Measurements from ENCODE around the gene PER1.
"Not testable (repeated sequence)": the region's sequence is repeated elsewhere in the genome, so short reads cannot be mapped to it uniquely, and the experiment has no call there.

DNA sequence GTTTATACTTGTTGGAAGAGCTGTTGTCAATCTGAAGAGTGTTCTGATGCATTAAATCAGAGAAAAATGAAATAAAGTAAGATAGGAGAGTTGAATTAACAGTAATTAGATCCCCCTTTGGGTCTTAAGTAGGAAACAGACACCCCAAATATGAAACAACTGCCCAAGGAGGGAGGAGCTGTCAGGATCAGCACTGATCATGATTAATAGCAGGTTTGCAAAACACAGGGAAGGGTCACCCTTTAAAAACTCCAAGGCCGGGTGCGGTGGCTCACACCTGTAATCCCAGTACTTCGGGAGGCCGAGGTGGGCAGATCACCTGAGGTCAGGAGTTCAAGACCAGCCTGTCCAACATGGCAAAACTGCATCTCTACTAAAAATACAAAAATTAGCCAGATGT lies 45.2 kb downstream of the PER1 start:
- TF ChIP-seq, protein P1, sequence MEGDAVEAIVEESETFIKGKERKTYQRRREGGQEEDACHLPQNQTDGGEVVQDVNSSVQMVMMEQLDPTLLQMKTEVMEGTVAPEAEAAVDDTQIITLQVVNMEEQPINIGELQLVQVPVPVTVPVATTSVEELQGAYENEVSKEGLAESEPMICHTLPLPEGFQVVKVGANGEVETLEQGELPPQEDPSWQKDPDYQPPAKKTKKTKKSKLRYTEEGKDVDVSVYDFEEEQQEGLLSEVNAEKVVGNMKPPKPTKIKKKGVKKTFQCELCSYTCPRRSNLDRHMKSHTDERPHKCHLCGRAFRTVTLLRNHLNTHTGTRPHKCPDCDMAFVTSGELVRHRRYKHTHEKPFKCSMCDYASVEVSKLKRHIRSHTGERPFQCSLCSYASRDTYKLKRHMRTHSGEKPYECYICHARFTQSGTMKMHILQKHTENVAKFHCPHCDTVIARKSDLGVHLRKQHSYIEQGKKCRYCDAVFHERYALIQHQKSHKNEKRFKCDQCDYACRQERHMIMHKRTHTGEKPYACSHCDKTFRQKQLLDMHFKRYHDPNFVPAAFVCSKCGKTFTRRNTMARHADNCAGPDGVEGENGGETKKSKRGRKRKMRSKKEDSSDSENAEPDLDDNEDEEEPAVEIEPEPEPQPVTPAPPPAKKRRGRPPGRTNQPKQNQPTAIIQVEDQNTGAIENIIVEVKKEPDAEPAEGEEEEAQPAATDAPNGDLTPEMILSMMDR (conservative IDR thresholded peaks at IDR 0.05; ENCODE audit: low read depth, low read length): not testable (repeated sequence)
- not testable (repeated sequence) for TF ChIP-seq EZH2 (IDR thresholded peaks at IDR 0.05; ENCODE audit: low read length, unreplicated experiment); EZH2phosphoT487 (IDR thresholded peaks at IDR 0.05; ENCODE audit: borderline replicate concordance, low read length)
